A549 (cell line): ENCODE data around the gene TSPAN4. TPM values are rescaled to one million over a fixed set of nuclear protein-coding genes. Genes with fewer than 3 reads are reported as not detected.

Source experiments
- ATOH8 ChIP-seq: fragments of 250-450 bp; sonication (Bioruptor Pico); IDR thresholded peaks from 2 replicates; pipeline ENCODE4 v1.5.0; 2020; ENCODE audit warnings: low read depth, mild to moderate bottlenecking, moderate library complexity
- BCL3 ChIP-seq: fragments of >200 bp; sonication (Bioruptor Twin); formaldehyde crosslinking; IDR thresholded peaks from 3 replicates; pipeline ENCODE4 v1.6.1; 2016
- CBX8 ChIP-seq: fragments of 200-600 bp; sonication (generic); IDR thresholded peaks from 2 replicates; pipeline ENCODE4 v1.6.1; 2016
- CEBPB ChIP-seq, 2 experiments: fragments of >200 bp in 1 of 2; sonication (Bioruptor Twin) in 1 of 2; formaldehyde crosslinking in 1 of 2; IDR thresholded peaks; 2 replicates each; pipeline ENCODE4 v1.6.1; 2012 to 2016
- CHD4 ChIP-seq: fragments of 200-600 bp; sonication (generic); IDR thresholded peaks from 2 replicates; pipeline ENCODE4 v1.6.1; 2016; ENCODE audit warnings: antibody characterized with exemption, mild to moderate bottlenecking, borderline replicate concordance
- EHF ChIP-seq: fragments of 250-450 bp; sonication (Bioruptor Pico); IDR thresholded peaks from 2 replicates; pipeline ENCODE4 v1.5.0; 2020; ENCODE audit warnings: mild to moderate bottlenecking
- EP300 ChIP-seq, 2 experiments: fragments of >200 bp; sonication (Bioruptor Twin); formaldehyde crosslinking; IDR thresholded peaks; 2 replicates in 1 of 2; 3 replicates in 1 of 2; pipeline ENCODE4 v1.6.1; 2016 to 2017
- ESRRA ChIP-seq: fragments of 150-350 bp; IDR thresholded peaks from 2 replicates; pipeline ENCODE4 v1.6.1; 2014; ENCODE audit warnings: mild to moderate bottlenecking, low read length, borderline replicate concordance
- FOSB ChIP-seq: fragments of 250-450 bp; sonication (Bioruptor Pico); IDR thresholded peaks from 2 replicates; pipeline ENCODE4 v1.5.0; 2020; ENCODE audit warnings: mild to moderate bottlenecking, moderate library complexity
- FOSL2 ChIP-seq, 2 experiments: fragments of 450-650 bp in 1 of 2; fragments of >200 bp in 1 of 2; sonication (Bioruptor Twin) in 1 of 2; formaldehyde crosslinking; IDR thresholded peaks; 2 replicates each; pipeline versions ENCODE4 v1.5.0 to v1.6.1; 2016 to 2020; ENCODE audit warnings: mild to moderate bottlenecking in 1 of 2, moderate library complexity in 1 of 2
- FOXS1 ChIP-seq: fragments of 250-450 bp; sonication (Bioruptor Pico); IDR thresholded peaks from 2 replicates; pipeline ENCODE4 v1.5.0; 2020; ENCODE audit warnings: mild to moderate bottlenecking, moderate library complexity
- GATA3 ChIP-seq: IDR thresholded peaks from 2 replicates; pipeline ENCODE4 v1.6.1; 2012; ENCODE audit warnings: borderline replicate concordance
- HES2 ChIP-seq: fragments of >200 bp; sonication (Bioruptor Twin); formaldehyde crosslinking; IDR thresholded peaks from 2 replicates; pipeline ENCODE4 v1.6.1; 2016
- HEYL ChIP-seq: fragments of 250-450 bp; sonication (Bioruptor Pico); IDR thresholded peaks from 2 replicates; pipeline ENCODE4 v1.8.0; 2021; ENCODE audit warnings: mild to moderate bottlenecking, moderate library complexity
- HMGXB4 ChIP-seq: fragments of 250-450 bp; sonication (Bioruptor Pico); IDR thresholded peaks from 2 replicates; pipeline ENCODE4 v1.5.0; 2021; ENCODE audit warnings: mild to moderate bottlenecking, moderate library complexity, borderline replicate concordance
- HOXB13 ChIP-seq: fragments of 250-450 bp; sonication (Bioruptor Pico); IDR thresholded peaks from 2 replicates; pipeline ENCODE4 v1.5.0; 2020; ENCODE audit warnings: low read depth, mild to moderate bottlenecking, moderate library complexity
- JUNB ChIP-seq: fragments of >200 bp; sonication (Bioruptor Twin); formaldehyde crosslinking; IDR thresholded peaks from 2 replicates; pipeline ENCODE4 v1.6.1; 2016
- KDM1A ChIP-seq: fragments of 200-600 bp; sonication (generic); IDR thresholded peaks from 2 replicates; pipeline ENCODE4 v1.6.1; 2016; ENCODE audit warnings: low read depth, mild to moderate bottlenecking
- NFE2L2 ChIP-seq: fragments of 150-350 bp; conservative IDR thresholded peaks from 2 replicates; pipeline ENCODE4 v1.6.1; 2014; ENCODE audit warnings: low read length
- NR3C1 ChIP-seq: fragments of >200 bp; sonication (Bioruptor Twin); formaldehyde crosslinking; IDR thresholded peaks from 3 replicates; pipeline ENCODE4 v1.6.1; 2017
- PHF8 ChIP-seq: fragments of 200-600 bp; sonication (generic); IDR thresholded peaks from 2 replicates; pipeline ENCODE4 v1.6.1; 2016; ENCODE audit warnings: low read depth, mild to moderate bottlenecking, antibody characterized with exemption, moderate library complexity, borderline replicate concordance
- POLR2A ChIP-seq: IDR thresholded peaks from 2 replicates; pipeline ENCODE4 v1.6.1; 2012; ENCODE audit warnings: mild to moderate bottlenecking, low read length
- POLR2AphosphoS2 ChIP-seq: conservative IDR thresholded peaks from 2 replicates; pipeline ENCODE4 v1.6.1; 2012; ENCODE audit warnings: low read length, improper control_type of control experiment, inconsistent platforms
- RAD21 ChIP-seq, 2 experiments: fragments of >200 bp in 1 of 2; sonication (Bioruptor Twin) in 1 of 2; formaldehyde crosslinking in 1 of 2; IDR thresholded peaks in 1 of 2; conservative IDR thresholded peaks in 1 of 2; 2 replicates in 1 of 2; 3 replicates in 1 of 2; pipeline ENCODE4 v1.6.1; 2012 to 2018; ENCODE audit warnings: inconsistent platforms in 1 of 2
- RARB ChIP-seq: fragments of 250-450 bp; sonication (Bioruptor Pico); IDR thresholded peaks from 2 replicates; pipeline ENCODE4 v1.8.0; 2021; ENCODE audit warnings: mild to moderate bottlenecking, moderate library complexity
- RCOR1 ChIP-seq: fragments of 150-350 bp; IDR thresholded peaks from 2 replicates; pipeline ENCODE4 v1.6.1; 2014; ENCODE audit warnings: antibody characterized with exemption, low read length, low read depth
- REST ChIP-seq: fragments of 200-600 bp; sonication (generic); IDR thresholded peaks from 2 replicates; pipeline ENCODE4 v1.6.1; 2016; ENCODE audit warnings: antibody characterized with exemption, mild to moderate bottlenecking, moderate library complexity
- RFX5 ChIP-seq: fragments of 450-650 bp; IDR thresholded peaks from 2 replicates; pipeline ENCODE4 v1.7.1; 2014; ENCODE audit warnings: antibody characterized with exemption, mild to moderate bottlenecking, moderate library complexity
- SMC3 ChIP-seq: fragments of >200 bp; sonication (Bioruptor Twin); formaldehyde crosslinking; IDR thresholded peaks from 3 replicates; pipeline ENCODE4 v1.6.1; 2018; ENCODE audit warnings: inconsistent platforms
- SREBF2 ChIP-seq: fragments of 450-650 bp; IDR thresholded peaks from 2 replicates; pipeline ENCODE4 v1.6.1; 2014; ENCODE audit warnings: mild to moderate bottlenecking, moderate library complexity
- TFCP2L1 ChIP-seq: fragments of 250-450 bp; sonication (Bioruptor Pico); IDR thresholded peaks from 2 replicates; pipeline ENCODE4 v1.5.0; 2021; ENCODE audit warnings: mild to moderate bottlenecking
- USF2 ChIP-seq: fragments of 450-650 bp; IDR thresholded peaks from 2 replicates; pipeline ENCODE4 v1.6.1; 2014; ENCODE audit warnings: antibody characterized with exemption
- ZC3H11A ChIP-seq: fragments of 450-650 bp; IDR thresholded peaks from 2 replicates; pipeline ENCODE4 v1.6.1; 2014; ENCODE audit warnings: antibody characterized with exemption, mild to moderate bottlenecking
- ZFP36 ChIP-seq: fragments of 450-650 bp; IDR thresholded peaks from 2 replicates; pipeline ENCODE4 v1.6.1; 2014; ENCODE audit warnings: borderline replicate concordance; ENCODE audit not compliant: partially characterized antibody
- ZNF302 ChIP-seq: fragments of 250-450 bp; sonication (Bioruptor Pico); IDR thresholded peaks from 2 replicates; pipeline ENCODE4 v1.9.0; 2021; ENCODE audit warnings: inconsistent platforms, mild to moderate bottlenecking, moderate library complexity
- polyA plus RNA-seq, 4 experiments: library from polyadenylated mRNA; depleted of rRNA in 3 of 4; stranded (reverse); fragments of >200 nt; fragmentation: RNase III in 1 of 4; extraction: RNeasy Plus Mini Kit Qiagen cat#74134 plus additional on column Dnase treatment in 1 of 4; gene quantifications; 2 replicates in 3 of 4; 3 replicates in 1 of 4; pipeline ENCODE4 v1.2.3, GENCODE V29; 2011 to 2017

The TSPAN4 gene
- polyA plus RNA-seq, 2 of the 4 experiments (the other 2 are of a cell fraction) = 83.5 to 145 TPM

- no peak for TF ChIP-seq REST
- TF ChIP-seq BCL3 = peak; percentile 11; the same call in 1 of the 3 replicates
- TF ChIP-seq USF2 = no peak
- TF ChIP-seq HOXB13 = no peak
- TF ChIP-seq NFE2L2 = no peak
- TF ChIP-seq FOXS1 (CRISPR knock-in tag) = no peak
- no peak for TF ChIP-seq KDM1A
- no peak for TF ChIP-seq NR3C1
- TF ChIP-seq CBX8 = no peak
- TF ChIP-seq JUNB = no peak
- no peak for TF ChIP-seq CHD4
- TF ChIP-seq ZFP36 = no peak
- TF ChIP-seq EHF (CRISPR knock-in tag) = no peak
- TF ChIP-seq RCOR1 = no peak
- TF ChIP-seq SMC3 = no peak
- no peak for TF ChIP-seq HEYL (CRISPR knock-in tag)
- peak; percentile 43 for TF ChIP-seq POLR2A
- no peak for TF ChIP-seq SREBF2
- TF ChIP-seq TFCP2L1 (CRISPR knock-in tag) = no peak; the same call in 1 of the 2 replicates
- TF ChIP-seq ZC3H11A = no peak
- no peak for TF ChIP-seq GATA3
- TF ChIP-seq EP300 (IDR thresholded peaks at IDR 0.05) = no peak
- no peak for TF ChIP-seq ZNF302
- TF ChIP-seq HMGXB4 (CRISPR knock-in tag) = no peak
- no peak for TF ChIP-seq FOSB (CRISPR knock-in tag)
- peak; percentile 55; the same call in 1 of the 2 replicates for TF ChIP-seq PHF8
- TF ChIP-seq FOSL2 (IDR thresholded peaks at IDR 0.05) = no peak
- TF ChIP-seq FOSL2 (CRISPR knock-in tag; IDR thresholded peaks at IDR 0.05) = no peak; the same call in 1 of the 2 replicates
- no peak for TF ChIP-seq CEBPB (IDR thresholded peaks at IDR 0.05)
- no peak for TF ChIP-seq ATOH8
- TF ChIP-seq RARB = no peak
- no peak for TF ChIP-seq HES2
- TF ChIP-seq RFX5 = no peak
- no peak for TF ChIP-seq RAD21 (conservative IDR thresholded peaks at IDR 0.05 in 1 of 2, IDR thresholded peaks at IDR 0.05 in 1 of 2)
- no peak for TF ChIP-seq ESRRA
- TF ChIP-seq POLR2AphosphoS2 = no peak
Observed at GRCh38 chr11:911031-911889, 68.6 kb downstream of the TSPAN4 start (continued).
